Fibroblast of skin of left quadriceps (primary cell): Measurements from ENCODE around the gene NECAB3.
"Not testable (repeated sequence)": the region's sequence is repeated elsewhere in the genome, so short reads cannot be mapped to it uniquely, and the experiment has no call there.

ENCODE experiments used
- DNase-seq, 2 experiments: peaks; one replicate each; pipeline ENCODE4 v3.0.0-alpha.2; 2013; ENCODE audit warnings: low read depth in 2 of 2

NECAB3 gene

DNA sequence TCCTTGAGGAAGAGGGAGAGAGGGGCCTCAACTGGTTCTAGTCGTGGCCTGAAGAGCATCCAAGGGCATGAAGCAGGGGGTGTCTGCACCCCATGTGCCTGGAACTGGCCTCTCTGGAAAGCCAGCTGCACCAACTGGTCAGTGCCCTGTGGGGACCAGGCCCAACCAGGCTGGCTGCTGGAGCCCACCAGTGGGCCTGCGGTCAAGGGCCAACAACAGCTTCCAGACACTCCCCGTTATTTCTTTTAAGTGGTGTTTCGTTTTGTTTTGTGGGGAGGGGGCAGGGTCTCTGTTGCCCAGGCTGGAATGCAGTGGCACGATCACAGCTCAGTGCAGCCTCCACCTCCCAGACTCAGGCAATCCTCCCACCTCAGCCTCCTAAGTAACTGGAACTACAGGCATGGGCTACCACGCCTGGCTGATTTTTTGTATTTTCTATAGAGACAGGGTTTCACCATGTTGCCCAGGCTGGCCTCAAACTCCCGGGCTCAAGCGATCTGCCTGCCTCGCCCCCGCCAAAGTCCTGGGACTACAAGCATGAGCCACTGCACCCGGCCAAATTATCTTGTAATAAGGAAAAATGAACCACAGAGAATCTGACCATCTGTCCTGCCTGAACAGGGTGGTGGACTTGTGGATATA, 24.0 kb downstream of the NECAB3 start:
- no peak for DNase-seq

DNA sequence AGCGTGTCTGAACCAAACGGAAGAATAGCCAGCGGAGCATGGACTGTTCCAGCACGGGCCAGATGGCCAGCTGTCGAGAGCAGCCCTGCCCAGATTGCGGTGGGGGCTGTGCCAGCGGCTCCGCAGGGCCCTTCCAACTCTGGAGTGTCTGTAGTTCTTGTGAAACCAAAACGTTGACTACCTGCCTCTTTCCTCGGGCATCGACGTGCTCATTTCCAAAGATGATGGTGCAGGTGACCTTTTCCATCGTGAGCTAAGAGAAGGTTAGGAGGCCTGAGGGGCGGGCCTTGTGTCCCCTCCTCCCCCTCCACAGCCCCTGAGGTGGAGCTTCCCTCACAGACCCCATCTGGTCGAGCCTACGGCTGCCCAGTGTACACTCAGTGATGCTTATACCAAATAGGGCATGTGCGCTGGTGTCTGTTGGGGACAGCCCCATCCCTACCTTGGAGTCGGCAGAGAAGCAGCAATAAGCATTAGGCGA, 25.0 kb downstream of the NECAB3 start:
- no peak for DNase-seq

DNA sequence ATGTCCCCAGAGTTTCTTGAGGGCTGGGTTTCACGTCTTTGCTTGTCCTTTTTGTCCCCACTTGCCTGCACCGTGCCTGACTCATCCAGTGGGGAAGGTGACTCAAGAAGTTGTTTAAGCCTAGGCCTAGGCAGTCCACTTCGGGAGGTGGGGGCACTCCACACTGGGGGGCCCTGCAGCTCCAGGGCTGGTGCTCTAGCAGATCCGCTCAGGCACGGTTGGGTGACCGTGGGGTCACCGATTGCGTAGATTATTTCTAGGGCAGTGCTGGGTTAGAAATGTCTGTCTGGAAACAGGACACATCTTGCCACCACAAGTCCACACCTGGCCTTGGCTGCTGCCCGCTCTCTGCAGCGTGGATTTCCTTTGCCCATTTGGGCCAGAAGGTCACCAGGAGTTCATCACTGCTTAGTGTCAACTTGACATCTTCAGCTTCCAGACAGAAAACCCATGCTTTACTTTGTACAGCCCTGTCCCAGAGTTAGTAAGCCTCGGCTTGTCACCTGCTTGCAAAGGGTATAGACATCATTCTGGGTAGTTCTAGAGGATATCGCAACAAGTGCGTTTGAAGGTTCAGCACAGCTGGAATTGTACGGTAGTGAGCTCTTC, 25.7 kb downstream of the NECAB3 start:
- DNase-seq = no peak

DNA sequence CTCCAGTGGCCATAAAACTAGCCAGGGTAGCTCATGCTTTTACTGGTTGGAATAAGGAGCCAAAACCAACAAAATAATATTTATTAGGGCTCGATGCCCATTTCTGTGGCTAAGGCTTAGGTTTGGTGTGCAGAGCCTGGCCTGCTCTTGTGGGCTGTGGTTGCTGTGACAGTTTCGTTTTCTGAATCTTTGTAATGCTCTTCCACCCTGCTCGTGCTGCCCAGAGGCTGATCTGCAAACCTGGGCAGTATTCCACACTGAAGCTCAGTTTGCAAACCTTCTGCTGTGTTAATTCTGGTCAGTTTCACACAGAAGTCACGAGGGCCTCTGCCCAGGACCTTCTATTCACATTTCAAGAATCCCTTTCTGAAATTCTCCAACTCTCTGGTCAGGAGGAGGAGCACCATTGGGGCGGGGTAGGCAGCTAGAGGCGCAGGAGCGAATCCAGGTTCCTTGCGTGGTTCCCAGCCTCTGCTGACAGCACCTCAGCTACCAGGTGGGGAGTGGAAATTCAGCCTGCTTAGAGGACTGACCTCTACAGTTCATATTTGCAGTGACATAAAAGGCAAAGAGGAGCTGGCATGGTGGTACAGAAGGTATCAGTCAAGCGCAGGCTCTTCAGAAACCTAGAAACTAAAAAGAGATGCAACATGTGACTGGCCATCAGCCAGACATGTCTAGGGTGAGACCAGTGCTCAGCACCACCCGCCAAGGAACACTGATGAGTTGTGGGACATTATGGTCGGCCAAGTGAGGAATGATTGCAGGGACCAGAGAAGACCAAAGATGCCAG, 26.4 kb downstream of the NECAB3 start:
- DNase-seq = no peak

DNA sequence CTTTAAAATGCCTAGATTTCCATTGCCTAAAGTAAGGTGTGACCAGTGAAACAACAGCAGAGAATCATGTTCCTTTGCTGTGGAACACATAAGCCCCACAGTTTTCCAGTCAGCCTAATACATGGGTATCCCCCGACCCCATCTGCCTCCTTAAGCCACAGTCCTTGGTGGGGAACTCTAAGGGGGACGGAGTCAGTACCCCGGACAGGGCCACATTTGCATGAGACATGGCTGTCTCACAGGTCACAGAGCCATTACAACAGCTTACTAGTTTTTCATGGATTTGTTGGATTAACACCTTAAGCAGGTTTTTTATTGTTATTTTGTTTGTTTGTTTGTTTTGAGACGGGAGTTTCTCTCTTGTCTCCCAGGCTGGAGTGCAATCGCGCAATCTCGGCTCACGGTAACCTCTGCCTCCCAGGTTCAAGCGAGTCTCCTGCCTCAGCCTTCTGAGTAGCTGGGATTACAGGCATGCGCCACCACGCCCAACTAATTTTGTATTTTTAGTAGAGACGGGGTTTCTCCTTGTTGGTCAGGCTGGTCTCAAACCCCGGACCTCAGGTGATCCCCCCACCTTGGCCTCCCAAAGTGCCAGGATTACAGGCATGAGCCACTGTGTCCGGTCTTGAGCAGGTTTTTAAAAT, 27.1 kb downstream of the NECAB3 start:
- DNase-seq = not testable (repeated sequence)

DNA sequence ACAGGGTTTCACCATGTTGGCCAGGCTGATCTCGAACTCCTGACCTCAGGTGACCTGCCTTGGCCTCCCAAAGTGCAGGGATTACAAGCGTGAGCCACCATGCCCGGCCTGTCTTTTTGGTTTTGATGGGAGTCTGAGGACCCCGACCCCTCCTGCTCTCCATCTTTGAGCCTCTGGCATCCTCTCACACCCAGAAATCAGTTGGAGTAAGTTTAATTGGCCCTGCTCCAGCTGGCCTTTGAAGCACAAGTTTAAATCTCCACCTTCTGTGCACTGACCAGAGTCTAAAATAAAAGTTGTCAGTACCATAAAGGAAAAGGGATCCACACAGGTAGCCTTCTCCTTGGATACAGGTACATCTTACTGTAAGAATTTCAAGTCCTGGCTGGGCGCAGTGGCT, 28.0 kb downstream of the NECAB3 start:
- DNase-seq = no peak

DNA sequence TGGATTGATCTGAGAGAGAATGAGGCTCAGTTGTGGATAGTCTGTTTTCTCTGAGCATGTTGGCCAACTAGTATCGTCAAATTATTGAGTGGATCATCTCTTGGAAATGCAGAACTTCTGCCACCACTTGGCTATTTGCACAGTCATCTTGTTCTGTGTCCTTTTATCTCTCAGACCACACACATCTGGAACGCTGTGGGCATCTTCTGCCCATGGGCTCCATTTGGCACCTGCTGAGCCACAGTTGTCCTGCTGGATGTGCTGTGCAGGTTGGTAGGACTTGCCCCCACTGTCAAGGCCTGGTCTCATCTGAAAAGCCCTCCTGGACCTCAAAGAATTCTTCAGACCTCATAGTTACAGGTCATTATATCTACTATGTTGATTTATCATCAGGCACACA, 28.8 kb downstream of the NECAB3 start:
- no peak for DNase-seq

DNA sequence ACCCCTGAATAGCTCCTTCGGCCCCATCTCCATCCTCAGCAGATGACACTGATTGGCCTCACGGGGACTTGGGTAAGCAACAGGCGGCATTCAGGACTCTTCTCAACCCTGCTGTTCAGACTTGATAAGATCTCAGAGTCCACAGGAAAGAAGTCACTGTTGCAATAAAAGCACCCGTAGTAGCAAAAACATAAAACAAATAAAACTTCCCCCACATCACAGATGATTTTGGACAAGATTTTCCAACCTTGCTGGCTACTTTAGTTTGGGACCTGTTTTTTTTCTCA, 29.2 kb downstream of the NECAB3 start:
- DNase-seq = no peak

DNA sequence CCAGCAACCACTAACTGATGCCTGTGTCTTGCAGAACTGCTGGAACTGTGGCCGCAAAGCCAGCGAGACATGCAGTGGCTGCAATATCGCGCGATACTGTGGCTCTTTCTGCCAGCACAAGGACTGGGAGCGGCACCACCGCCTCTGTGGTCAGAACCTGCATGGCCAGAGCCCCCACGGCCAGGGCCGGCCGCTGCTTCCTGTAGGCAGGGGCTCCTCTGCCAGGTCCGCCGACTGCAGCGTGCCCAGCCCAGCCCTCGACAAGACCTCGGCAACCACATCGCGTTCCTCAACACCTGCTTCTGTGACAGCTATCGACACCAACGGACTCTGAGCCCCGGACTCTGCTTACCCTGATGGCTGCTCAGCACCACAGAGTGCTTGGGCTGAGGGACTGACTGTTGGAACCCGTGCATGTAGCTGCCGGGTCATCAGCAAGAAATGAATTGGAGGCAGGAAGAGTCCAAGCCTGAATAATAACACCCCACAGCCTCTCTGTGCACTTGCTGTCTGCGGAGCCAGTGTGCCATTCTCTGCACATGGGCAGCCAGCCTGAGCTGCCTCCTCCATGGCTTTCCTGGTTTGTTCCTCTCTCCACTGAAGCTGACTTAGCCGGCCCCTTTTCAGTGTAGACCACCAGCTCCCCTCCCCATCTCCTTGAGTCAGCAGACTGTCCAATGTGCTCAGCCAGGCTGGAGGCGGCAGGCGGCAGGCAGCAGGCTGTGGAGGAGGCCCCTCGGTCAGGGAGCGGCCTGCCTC, 29.7 kb downstream of the NECAB3 start:
- no peak for DNase-seq

DNA sequence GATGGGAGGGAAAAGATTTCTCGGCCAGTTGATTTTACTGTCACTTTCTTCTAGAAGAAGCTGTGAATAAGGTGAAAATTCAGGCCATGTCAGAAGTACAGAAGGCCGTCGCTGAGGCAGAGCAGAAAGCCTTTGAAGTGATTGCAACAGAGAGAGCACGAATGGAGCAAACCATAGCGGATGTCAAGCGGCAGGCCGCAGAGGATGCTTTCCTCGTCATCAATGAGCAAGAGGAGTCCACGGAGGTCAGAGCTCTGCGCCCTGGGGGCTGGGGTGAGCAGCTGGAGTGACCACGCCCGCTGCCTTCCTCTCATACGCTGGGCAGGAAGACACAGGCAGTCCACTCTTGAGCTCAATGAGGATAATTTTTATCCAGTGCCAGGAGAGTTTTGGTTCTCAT, 33.9 kb downstream of the NECAB3 start:
- no peak for DNase-seq

DNA sequence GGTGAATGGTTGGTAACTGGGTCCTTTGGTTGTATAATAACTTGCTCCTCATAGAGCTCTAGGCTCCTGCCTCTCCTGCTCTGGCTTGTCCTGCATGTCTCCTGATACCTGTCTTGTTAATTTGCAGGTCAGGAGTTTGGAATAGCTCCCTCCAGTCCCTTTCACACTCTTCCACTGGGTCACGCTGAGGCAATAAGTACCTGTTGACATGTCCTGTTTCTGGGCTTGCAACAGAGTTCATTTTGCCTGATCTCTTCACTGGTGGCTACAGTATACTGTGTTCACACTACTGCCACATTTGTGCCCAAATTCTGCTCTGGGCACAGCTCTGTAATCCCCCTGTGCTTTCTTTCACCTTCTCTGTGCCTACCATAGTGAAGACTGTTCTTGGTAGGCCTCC, 37.5 kb downstream of the NECAB3 start:
- no peak for DNase-seq

DNA sequence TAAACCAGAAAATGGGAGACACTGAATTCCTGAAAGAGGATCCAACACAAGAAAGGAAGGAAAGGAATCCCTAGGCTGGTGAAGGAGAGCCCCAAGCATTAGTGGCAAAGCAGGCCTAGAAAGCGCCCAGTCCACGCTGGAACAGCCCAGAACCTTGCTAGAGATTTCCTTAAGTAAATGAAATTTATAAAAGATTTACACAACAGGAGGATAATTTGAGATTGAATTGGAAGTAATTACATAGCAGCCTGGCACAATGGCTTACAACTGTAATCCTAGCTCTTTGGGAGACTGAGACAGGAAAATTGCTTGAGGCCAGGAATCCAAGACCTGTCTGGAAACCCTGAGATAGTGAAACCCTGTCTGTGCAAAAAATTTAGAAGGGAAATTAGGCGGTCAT, 38.9 kb downstream of the NECAB3 start:
- DNase-seq = no peak

DNA sequence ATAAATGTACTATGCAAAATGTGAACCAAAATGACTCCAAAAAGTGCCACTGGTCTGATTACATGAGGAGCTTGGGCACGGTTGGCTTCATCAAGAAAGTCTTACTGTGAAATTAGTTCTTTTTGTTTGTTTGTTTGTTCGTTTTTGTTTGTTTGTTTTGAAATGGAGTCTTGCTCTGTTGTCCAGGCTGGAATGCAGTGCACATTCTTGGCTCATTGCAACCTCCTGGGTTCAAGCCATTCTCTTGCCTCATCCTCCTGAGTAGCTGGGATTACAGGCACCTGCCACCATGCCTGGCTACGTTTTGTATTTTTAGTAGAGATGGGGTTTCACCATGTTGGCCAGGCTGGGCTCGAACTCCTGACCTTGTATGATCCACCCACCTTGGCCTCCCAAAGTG, 42.3 kb downstream of the NECAB3 start:
- not testable (repeated sequence) for DNase-seq

DNA sequence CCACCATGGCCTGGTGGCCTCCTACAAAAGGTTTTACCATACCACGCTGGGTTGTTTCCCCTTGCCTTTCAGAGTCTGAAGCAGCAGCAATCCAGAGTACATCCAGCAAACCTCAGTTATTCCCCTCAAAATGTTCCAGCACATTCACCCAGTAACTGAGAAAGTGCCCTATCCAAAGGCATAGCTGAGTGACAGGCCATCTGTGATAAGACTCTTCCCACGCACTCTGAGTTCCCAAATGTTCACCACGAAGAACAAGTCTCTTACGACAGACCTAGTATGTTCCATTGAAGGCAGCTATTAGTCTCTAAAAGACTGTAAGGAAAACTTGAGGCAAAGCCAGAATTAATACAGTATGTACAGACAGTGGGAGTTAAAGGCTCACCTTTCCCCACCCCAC, 43.7 kb downstream of the NECAB3 start:
- no peak for DNase-seq

DNA sequence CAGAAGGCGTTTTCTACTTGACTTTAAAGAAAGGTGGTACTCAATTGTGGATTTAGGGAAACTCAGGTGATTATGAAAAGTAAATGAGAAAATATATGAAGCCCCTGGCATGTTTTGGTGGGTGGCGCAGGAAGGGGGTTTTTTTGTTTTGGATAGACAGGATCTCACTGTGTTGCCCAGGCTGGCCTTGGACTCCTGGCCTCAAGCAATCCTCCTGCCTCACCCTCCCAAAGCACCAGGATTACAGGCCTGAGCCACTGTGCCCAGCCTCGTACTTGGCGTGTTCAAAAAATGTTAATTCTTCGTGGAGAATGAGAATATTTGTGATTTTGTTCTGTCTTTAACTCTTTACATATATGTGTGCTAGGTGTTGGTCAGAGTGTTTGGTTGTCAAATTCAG, 44.2 kb downstream of the NECAB3 start:
- no peak for DNase-seq

DNA sequence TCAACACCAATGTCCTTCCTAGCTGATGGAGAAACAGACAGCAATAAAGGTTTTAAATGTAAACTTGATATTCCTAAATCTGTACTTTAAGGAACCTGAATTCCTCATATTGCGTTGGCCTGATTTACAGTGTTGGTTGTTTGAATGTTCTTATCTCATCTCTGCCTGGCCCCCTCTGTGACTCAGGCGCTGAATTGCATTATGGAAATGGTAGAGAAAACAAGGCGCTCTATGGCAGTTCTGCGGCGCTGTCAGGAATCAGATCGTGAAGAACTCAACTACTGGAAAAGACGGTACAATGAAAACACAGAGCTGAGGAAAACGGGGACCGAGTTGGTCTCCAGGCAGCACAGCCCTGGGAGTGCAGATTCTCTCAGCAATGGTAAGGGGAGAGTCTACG, 44.7 kb downstream of the NECAB3 start:
- no peak for DNase-seq

DNA sequence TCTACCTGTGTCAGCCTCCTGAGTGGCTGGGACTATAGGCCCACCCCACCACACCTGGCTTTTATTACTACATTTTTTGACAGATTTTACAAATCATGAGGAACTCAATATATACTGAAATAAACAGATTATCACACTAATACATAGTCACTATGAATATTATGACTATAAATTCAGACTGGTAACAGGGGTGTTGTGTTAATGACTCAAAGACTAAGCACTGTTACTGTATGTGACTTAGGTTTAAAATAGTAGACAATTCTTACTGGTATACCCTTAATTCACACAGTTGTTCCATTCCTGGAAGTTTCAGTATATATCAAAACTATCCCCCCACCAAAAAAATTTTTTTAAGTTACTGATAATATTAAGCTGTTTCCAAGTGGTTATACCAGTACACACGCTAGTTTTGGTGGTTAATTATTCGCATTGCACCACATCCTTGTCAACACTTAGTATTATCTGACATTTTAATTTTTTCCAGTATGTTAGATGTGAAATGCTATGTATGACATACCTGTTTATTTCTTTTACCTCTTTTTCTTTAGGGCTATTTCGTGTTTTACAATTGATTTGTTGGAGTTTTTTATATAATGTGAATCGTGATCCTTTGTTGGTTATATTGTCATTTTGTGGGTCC, 46.5 kb downstream of the NECAB3 start:
- no peak for DNase-seq

DNA sequence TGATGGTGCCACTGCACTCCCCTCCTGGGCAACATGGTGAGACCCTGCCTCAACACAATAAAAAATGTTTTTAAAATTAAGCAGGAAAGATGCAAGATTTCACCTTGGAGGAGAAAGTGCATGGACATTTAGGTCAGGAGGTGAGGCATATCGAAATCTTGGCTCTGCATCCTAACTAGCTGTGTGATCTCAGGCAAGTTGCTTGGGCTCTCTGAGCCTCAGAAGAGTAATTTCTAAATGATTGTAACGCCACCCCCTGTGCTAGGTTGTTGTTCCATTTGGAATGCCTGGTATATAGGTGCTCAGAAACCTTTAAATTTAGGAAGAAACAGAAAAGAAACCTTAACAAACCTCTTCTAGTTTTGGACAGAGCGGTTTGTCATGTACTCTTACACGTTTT, 48.0 kb downstream of the NECAB3 start:
- no peak for DNase-seq

DNA sequence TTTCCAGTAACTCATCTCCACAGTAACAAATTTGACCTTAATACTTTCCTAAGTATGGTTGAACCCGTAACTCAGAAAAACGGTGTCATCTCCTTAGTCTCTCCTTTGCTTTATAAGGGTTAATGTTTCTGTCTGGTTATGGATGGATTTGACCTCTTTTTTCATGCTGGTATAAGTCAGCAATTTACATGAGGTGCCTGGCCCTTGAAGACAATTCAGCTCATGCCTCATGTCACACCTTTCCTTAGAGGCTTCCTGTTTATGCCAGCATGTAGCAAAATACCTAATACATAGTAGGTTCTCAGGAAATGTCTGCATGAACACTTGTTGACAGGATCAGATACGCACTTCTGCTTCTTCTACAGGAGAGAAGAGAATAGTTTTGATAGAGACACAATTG, 49.8 kb downstream of the NECAB3 start:
- DNase-seq = no peak

DNA sequence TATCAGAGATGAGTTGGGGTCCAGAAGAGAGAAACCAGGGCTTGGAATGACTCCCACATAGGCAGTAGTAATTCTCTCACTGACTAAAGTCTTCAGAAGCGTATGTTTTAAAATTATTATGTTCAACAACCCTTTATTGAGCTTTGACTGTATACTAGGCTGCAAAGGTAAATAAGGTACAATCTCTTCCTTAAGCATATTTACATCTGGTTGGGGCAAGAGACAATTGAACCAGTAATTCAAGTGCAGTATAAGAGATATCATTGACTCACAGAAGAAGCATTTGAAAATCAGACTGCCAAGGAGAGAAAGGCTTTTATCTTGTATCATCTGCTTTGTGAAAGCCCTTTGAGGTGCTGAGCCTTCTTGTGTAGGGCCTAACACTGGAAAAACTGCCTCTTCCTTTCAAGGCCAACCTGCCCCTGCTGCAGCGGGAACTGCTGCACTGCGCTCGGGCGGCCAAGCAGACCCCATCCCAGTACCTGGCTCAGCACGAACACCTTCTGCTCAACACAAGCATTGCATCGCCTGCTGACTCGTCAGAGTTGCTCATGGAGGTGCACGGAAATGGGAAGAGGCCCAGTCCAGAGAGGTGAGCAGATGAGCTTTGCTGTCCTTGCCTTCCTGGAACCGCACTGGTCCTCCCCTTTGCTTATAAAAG, 51.4 kb downstream of the NECAB3 start:
- no peak for DNase-seq
